ENCODE data around the gene COL19A1. TPM values are rescaled to one million over a fixed set of nuclear protein-coding genes. Genes with fewer than 3 reads are reported as not detected.
A peak's percentile ranks its signal among the peaks of the same experiment; 100 is the strongest.

Gene COL19A1
- polyA plus RNA-seq, 3 donors: 2.4 to 3.7 (median 3.6) TPM

DNA sequence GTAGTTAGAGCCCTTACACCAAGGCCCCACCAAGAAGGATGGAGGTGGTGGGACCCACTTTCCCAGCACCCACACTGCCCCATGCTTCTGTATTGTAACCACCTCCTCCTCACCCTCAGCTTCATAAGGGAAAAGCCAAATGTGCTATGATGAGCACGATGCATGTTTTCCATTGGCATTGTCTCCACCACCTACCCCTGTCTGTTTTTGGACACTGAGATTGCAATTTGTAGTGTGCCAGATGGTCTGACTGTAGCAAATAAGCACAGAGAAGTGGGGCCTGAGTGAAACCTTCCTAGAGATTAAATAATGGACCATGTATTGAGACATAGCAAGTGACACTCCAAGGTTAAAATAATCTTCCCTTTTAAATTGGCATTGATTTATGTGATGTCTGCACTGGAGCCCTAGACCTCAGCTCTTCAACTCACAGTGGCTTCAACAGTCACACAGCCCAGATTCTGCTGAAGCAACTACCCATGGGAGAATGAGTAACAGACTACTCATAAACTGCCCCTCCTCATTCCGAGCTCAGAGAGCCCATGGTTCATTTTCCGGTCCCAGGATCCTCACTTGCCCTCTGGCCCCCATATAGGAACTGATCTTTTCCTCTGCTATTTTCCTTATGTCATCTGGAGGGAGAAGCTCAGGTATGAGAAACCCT, 258.7 kb downstream of the COL19A1 start:
- no peak for DNase-seq

DNA sequence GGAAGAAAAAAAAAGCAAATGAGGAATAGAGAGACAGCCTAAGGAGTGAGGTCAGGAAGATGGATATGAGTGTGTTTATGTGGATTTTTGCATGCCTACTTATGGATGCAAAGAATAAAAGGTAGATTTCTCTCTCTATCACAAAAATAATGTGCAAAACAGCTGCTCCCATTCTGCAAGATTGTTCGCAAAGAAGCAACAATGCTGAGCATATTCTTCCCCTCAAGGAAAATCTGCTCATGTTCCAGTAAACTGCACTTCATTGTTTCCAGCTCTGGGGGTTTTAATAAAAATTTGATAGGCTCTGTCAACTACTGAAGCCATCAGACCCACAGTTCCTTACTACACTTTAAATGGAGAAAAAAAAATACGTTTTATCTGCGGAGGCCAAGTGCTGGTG, 259.2 kb downstream of the COL19A1 start:
- no peak for DNase-seq

GRCh38 chr6:70129341-70129740, 263.0 kb downstream of the COL19A1 start:
- no peak for DNase-seq

GRCh38 chr6:70130865-70131264, 264.5 kb downstream of the COL19A1 start:
- no peak for DNase-seq

DNA sequence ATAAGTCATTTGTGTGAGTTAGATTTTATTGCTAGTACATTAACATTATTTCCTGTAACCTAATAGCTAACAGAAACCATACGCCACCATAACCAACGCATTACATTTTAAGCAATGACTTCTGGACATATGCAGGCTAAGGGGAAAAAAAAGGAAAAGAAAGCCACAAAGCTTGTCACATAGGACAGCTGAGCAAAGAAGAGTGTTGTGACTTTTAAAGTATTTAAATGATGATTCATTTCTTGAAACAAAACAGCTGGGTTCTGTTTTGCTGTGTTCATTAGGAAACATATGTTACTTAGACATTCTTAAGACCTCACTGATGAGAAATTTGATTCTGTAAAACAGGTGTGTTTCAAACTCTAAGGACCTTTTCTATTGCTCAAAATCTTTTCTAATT, 265.2 kb downstream of the COL19A1 start:
- DNase-seq: peak; percentile 29

- DNase-seq: no peak
Observed at GRCh38 chr6:70133246-70133645, 266.9 kb downstream of the COL19A1 start.

DNA sequence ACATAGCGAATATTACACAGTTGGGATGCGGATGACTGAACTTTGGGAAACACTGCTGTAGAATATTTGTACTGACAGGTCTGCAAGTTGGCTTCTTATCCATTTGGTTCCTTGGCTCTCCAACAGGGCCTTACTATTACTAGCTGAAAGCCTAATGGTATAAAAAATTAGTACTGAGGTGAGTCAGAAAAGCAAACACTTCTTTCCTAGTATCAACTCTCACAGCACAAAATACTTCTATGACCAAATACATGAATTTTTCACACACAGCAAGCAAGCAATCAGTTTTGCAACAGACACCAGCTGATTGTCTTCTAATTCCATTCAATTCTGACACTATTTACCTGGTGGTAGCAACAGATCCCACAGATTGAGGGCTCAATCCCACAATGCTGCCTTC, 268.2 kb downstream of the COL19A1 start:
- DNase-seq: no peak

- no peak for DNase-seq
Observed at GRCh38 chr6:70135219-70136160, 269.1 kb downstream of the COL19A1 start.

DNA sequence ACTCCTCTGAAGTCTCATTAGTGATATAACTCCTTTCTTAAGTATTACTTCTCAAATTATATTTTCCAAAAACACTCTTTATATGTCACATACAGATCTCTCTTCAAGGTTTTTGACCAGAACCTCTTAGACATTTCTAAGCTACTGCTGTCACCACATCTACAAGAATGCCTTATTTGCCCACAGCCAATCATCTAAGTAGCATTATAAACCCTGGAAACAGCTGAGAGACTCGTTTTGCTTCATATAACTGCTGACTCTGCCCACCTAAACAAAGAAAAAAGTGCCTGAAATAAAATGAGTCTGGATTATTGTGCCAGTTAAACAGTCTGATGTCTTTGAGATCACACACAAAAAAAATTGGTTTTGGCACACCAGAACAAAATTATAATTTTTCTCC, 270.6 kb downstream of the COL19A1 start:
- DNase-seq: no peak

DNA sequence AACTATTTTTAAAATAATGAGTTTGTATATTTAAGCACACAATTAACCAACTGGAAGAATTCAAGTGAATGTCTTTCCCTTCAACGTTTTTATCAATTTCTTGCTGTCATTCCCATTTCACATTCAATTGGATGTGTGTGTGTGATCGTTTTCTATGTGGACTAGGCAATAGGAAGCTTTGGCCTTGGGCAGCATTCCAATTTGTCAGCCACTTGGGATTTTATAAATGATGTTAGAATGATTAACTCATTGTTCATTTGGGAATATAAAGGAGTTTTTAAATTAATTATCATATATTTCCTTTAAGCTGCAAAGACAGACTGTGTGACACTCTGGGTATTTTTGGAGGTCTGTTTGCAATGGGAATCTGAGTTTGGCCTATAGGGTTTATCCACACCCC, 274.1 kb downstream of the COL19A1 start:
- no peak for DNase-seq

DNA sequence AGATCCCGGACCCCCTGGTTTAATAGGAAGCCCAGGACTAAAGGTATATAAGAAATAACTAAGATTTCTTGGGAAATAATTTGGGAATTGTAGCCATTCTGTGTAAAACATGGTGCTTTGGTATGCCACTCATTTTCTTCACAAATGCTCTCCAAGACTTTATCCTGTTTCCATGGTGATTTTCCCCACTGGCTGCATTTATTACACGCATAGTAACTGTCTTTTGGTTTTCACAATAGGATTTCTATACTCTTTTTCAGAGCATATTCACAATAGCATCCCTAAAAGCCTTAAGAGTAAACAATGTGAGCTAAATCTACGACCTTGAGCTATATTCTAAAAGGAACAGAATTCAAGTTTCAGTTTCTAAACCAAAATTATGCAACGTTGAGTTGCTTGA, 275.7 kb downstream of the COL19A1 start:
- no peak for DNase-seq

GRCh38 chr6:70145178-70145577, 278.8 kb downstream of the COL19A1 start:
- DNase-seq: no peak

DNA sequence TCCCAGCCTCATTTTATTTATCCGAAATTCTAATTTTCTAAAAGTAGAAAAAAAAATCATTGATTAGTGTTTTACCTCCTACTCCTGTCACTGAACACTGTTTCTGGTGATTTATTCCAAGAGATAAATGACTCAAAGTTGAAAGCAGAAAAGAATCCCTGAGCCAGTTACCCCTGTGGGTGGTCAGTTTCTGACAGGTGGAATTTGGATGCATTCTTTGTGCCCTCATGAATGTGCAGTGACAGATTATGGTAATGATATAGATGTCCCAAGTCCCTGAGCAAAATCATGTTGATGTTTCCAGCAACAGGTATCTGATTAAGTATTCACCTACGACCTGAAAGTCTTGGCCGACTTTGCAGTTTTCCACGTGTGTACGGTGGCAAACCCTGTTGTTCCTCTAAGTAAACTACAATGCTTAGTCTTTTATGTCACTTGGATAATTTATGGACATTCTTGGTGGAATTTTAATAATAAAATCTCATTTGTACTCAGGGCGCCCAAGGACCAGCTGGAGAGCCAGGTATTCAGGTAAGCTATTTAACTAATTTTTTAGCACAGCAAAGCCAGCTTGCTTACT, 282.9 kb downstream of the COL19A1 start:
- DNase-seq: no peak

- DNase-seq: no peak
Observed at GRCh38 chr6:70150521-70150920, 284.2 kb downstream of the COL19A1 start.

GRCh38 chr6:70151616-70152015, 285.3 kb downstream of the COL19A1 start:
- no peak for DNase-seq

- DNase-seq: no peak
Observed at GRCh38 chr6:70152786-70153185, 286.4 kb downstream of the COL19A1 start.

DNA sequence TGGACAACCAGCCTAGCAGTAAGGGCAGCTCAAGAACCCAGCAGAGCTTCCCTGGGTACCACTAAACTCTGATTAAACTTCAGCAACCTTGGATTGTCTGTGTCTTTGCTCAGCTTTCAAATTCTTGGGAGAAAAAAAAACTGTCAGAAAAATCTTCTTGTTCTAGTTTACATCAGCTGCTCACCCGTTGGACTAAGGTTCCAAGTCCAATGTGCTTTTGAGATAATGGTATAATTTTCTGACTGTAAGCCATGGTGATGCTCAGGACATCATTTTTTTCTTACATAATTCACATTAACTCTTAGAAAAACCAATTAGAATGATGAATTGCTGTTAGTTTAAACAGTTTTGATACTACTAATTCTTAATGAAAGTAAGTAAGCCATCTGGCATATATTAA, 290.7 kb downstream of the COL19A1 start:
- DNase-seq: no peak

DNA sequence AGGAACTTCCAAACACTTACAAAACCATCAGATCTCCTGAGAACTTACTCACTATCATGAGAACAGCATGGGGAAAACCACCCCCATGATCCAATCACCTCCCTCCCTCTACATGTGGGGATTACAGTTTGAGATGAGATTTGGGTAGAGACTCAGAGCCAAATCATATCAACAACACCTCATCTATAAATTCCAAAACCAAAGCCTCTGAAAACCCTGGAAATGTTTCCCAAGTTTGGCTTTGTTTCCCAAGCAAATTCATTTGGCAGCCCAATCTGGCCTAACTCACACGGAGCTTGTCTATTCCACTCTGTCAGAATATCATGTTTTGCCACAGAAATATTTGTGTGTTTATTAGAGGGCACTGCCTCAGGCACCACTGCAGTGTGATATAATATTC, 293.9 kb downstream of the COL19A1 start:
- no peak for DNase-seq

DNA sequence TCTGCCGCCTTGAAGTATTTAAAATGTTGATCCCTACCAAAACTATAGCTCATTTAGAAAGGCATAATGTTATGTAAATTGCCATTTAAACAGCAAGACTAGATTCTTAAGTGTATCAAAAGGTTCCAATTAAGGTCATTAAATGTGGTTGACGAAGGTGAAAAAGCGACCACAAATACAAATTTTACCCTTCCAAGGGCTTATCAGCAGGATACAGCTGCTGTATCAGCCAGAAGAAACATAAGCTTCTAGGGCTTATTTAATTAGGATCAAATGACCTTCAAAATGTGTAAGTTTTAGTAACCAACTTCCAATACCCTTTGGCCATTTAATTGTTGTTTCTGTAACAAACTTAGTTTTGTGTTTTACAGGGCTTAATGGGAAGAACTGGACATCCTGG, 296.6 kb downstream of the COL19A1 start:
- DNase-seq: no peak

DNA sequence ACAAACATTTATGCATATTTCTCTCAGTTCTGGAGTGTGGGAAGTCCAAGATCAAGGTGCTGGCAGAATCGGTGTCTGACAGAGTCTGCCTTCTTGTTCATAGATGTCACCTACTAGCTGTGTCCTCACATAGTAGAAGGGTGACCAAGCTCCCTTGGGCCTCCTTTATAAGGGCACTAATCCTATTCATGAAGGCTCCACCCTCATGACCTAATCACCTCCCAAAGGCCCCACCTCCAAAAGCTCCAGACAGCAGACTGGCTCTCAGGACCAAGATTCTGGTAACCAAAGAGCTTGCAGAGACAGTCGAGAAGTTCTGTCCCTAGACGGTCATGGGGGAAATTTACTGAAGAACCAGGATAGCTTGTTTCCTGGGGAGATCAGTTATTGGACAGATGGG, 297.4 kb downstream of the COL19A1 start:
- DNase-seq: no peak

GRCh38 chr6:70164556-70164955, 298.2 kb downstream of the COL19A1 start:
- no peak for DNase-seq

- DNase-seq: peak; percentile 29
Observed at GRCh38 chr6:70166088-70166958, 300.0 kb downstream of the COL19A1 start.
